OCI-LY1 (cell line): Measurements from ENCODE around the gene ADGB.

Experiments used
- H2AFZ ChIP-seq: fragments of 200-600 bp; sonication (generic), shearing (Covaris generic); 2 replicates; pipeline ENCODE4 v1.6.0; 2014; ENCODE audit warnings: antibody characterized with exemption, mild to moderate bottlenecking, low read length
- H3F3A ChIP-seq: fragments of 200-600 bp; sonication (generic), shearing (Covaris generic); 2 replicates; pipeline ENCODE4 v1.6.0; 2014; ENCODE audit warnings: mild to moderate bottlenecking, antibody characterized with exemption, low read length, moderate library complexity; ENCODE audit not compliant: insufficient read depth
- H3K27ac ChIP-seq: fragments of 200-600 bp; sonication (generic); 2 replicates; pipeline ENCODE4 v1.5.1; 2014; ENCODE audit warnings: low read length, mixed run types, mild to moderate bottlenecking, low read depth; ENCODE audit not compliant: poor library complexity, severe bottlenecking
- H3K27me3 ChIP-seq: fragments of 200-600 bp; sonication (generic); 2 replicates; pipeline ENCODE4 v1.6.0; 2014; ENCODE audit warnings: antibody characterized with exemption, mild to moderate bottlenecking, low read length, moderate library complexity; ENCODE audit not compliant: insufficient read depth
- H3K36me3 ChIP-seq: fragments of 200-600 bp; sonication (generic); 2 replicates; pipeline ENCODE4 v1.6.1; 2014; ENCODE audit warnings: mild to moderate bottlenecking, antibody characterized with exemption, low read length, moderate library complexity, mixed read lengths; ENCODE audit not compliant: insufficient read depth
- H3K4me1 ChIP-seq: fragments of 200-600 bp; sonication (generic); 2 replicates; pipeline ENCODE4 v1.5.1; 2014; ENCODE audit warnings: mild to moderate bottlenecking, low read length, moderate library complexity; ENCODE audit not compliant: insufficient read depth, severe bottlenecking
- H3K4me2 ChIP-seq: fragments of 200-600 bp; sonication (generic), shearing (Covaris generic); 2 replicates; pipeline ENCODE4 v1.6.1; 2014; ENCODE audit warnings: low read length
- H3K4me3 ChIP-seq: fragments of 200-600 bp; sonication (generic); 2 replicates; pipeline ENCODE4 v1.5.1; 2014; ENCODE audit warnings: low read length, low read depth, mild to moderate bottlenecking, mixed read lengths; ENCODE audit not compliant: poor library complexity, severe bottlenecking
- H3K79me2 ChIP-seq: fragments of 200-600 bp; shearing (Covaris generic); 2 replicates; pipeline ENCODE4 v1.6.1; 2016; ENCODE audit warnings: mixed run types, low read length, mixed read lengths; ENCODE audit not compliant: insufficient read depth
- H3K9ac ChIP-seq: fragments of 200-600 bp; sonication (generic), shearing (Covaris generic); 2 replicates; pipeline ENCODE4 v1.6.1; 2014; ENCODE audit warnings: mild to moderate bottlenecking, low read length, mixed read lengths
- H3K9me2 ChIP-seq: fragments of 200-600 bp; sonication (generic), shearing (Covaris generic); 2 replicates; pipeline ENCODE4 v1.6.1; 2014; ENCODE audit warnings: low read depth, mild to moderate bottlenecking, low read length, mixed read lengths
- H3K9me3 ChIP-seq: fragments of 200-600 bp; shearing (Covaris generic); 2 replicates; pipeline ENCODE4 v1.6.1; 2014; ENCODE audit warnings: low read length, mixed read lengths
- H4K20me1 ChIP-seq: fragments of 200-600 bp; sonication (generic), shearing (Covaris generic); 2 replicates; pipeline ENCODE4 v1.6.0; 2016; ENCODE audit warnings: mild to moderate bottlenecking, low read length; ENCODE audit not compliant: insufficient read depth
- CTCF ChIP-seq: fragments of 200-600 bp; sonication (generic), shearing (Covaris generic); IDR thresholded peaks from 2 replicates; pipeline ENCODE4 v1.5.1; 2017; ENCODE audit warnings: mild to moderate bottlenecking, antibody characterized with exemption, low read length, moderate library complexity, mixed read lengths
- EZH2 ChIP-seq: fragments of 200-600 bp; sonication (generic), shearing (Covaris generic); IDR thresholded peaks from 2 replicates; pipeline ENCODE4 v1.8.0; 2017; ENCODE audit warnings: borderline replicate concordance, mixed run types, mild to moderate bottlenecking, antibody characterized with exemption, low read length, moderate library complexity, mixed read lengths

The ADGB gene

GRCh38 chr6:146595972-146596731 lies 2.6 kb upstream of the ADGB start:
- H4K20me1 ChIP-seq, result no peaks in the 10 kb centered on the region
- H3K79me2 ChIP-seq, result no peaks in the 10 kb centered on the region
- H3K4me3 ChIP-seq, result no peak overlapping the region
- no peaks in the 10 kb centered on the region for H3K4me1 ChIP-seq
- no peak overlapping the region for H3K27ac ChIP-seq
- no peak overlapping the region for H3K9ac ChIP-seq
- H3K9me2 ChIP-seq, result no peaks in the 10 kb centered on the region
- H3F3A ChIP-seq, result no peaks in the 10 kb centered on the region
- no peaks in the 10 kb centered on the region for H3K9me3 ChIP-seq
- no peaks in the 10 kb centered on the region for H3K36me3 ChIP-seq
- no peaks in the 10 kb centered on the region for H3K27me3 ChIP-seq
- TF ChIP-seq EZH2 (no peak), CTCF (no peak)
- H3K4me2 ChIP-seq, result no peak overlapping the region
- no peak overlapping the region for H2AFZ ChIP-seq

- Histone ChIP-seq H3K79me2 (no peaks in the 10 kb centered on the region), H3K9me3 (no peaks in the 10 kb centered on the region), H3K4me1 (no peaks in the 10 kb centered on the region), H3K36me3 (no peaks in the 10 kb centered on the region), H2AFZ (no peak overlapping the region), H3K4me3 (no peak overlapping the region), H3K9ac (no peak overlapping the region), H3K4me2 (no peak overlapping the region), H4K20me1 (no peaks in the 10 kb centered on the region), H3F3A (no peaks in the 10 kb centered on the region), H3K27ac (no peak overlapping the region), H3K9me2 (no peaks in the 10 kb centered on the region), H3K27me3 (no peaks in the 10 kb centered on the region)
- no peak for TF ChIP-seq CTCF
- no peak for TF ChIP-seq EZH2
Observed at GRCh38 chr6:146601352-146601751, 2.6 kb downstream of the ADGB start.

DNA sequence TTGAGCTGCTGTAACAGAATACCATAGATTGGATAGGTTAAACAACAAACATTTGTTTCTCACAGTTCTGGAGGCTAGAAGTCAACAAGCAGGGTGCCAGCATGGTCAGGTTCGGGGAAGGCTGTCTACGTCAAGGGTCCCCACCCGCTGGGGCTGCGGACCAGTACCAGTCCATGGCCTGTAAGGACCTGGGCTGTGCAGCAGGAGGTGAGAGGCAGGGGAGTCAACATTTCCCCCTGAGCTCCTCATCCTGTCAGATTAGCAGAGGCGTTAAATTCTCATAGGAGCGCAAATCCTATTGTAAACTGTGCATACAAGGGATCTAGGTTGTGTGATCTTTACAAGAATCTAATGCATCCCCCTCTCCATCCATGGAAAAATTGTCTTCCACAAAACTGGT lies 3.8 kb downstream of the ADGB start:
- H3K27me3 ChIP-seq, result no peaks in the 10 kb centered on the region
- no peaks in the 10 kb centered on the region for H3K9me3 ChIP-seq
- no peaks in the 10 kb centered on the region for H3K36me3 ChIP-seq
- no peak overlapping the region for H2AFZ ChIP-seq
- no peak overlapping the region for H3K4me3 ChIP-seq
- TF ChIP-seq CTCF (no peak), EZH2 (no peak)
- H4K20me1 ChIP-seq, result no peaks in the 10 kb centered on the region
- H3K27ac ChIP-seq, result no peak overlapping the region
- no peak overlapping the region for H3K9ac ChIP-seq
- H3K4me1 ChIP-seq, result no peaks in the 10 kb centered on the region
- no peak overlapping the region for H3K4me2 ChIP-seq
- H3K9me2 ChIP-seq, result no peaks in the 10 kb centered on the region
- H3F3A ChIP-seq, result no peaks in the 10 kb centered on the region
- no peaks in the 10 kb centered on the region for H3K79me2 ChIP-seq
